NCI-H187 treated with DMSO at 0.1 percent for 48 hours (cell line): ENCODE data around the gene ARHGEF4.

Experiments used
- DNase-seq: peaks from one replicate; lab custom pipeline; 2025; lab: John Stamatoyannopoulos, UW

ARHGEF4 gene

DNA sequence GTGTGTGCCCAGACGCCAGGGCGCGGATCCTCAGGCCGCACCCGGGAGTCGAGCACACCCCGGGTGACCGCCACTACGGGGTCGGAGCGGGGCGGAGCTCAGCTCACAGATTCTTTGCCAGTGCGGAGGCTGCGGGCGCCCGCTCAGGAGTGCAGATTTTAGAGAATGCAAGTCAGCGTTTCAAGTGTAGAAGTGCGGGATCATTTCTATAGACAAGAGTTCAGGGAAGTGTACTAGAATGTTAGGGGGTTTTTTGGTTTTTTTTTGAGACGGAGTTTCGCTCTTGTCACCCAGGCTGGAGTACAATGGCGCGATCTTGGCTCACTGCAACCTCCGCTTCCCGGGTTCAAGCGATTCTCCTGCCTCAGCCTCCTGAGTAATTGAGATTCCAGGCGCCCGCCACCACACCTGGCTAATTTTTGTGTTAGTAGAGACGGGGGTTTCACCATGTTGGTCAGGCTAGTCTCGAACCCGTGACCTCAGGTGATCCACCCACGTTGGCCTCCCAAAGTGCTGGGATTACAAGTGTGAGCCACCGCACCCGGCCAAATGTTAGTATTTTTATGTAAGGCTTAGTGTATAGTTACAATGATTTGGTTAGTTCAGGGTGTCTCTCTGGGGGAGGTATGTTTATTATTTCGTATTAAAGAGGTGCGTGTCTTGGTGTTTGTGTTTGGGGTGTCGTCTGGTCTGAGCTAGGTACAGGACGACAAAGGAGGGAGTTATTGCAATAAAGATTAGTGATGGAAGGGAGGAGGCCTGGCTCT lies 257.2 kb downstream of the ARHGEF4 start:
- no peak for DNase-seq

DNA sequence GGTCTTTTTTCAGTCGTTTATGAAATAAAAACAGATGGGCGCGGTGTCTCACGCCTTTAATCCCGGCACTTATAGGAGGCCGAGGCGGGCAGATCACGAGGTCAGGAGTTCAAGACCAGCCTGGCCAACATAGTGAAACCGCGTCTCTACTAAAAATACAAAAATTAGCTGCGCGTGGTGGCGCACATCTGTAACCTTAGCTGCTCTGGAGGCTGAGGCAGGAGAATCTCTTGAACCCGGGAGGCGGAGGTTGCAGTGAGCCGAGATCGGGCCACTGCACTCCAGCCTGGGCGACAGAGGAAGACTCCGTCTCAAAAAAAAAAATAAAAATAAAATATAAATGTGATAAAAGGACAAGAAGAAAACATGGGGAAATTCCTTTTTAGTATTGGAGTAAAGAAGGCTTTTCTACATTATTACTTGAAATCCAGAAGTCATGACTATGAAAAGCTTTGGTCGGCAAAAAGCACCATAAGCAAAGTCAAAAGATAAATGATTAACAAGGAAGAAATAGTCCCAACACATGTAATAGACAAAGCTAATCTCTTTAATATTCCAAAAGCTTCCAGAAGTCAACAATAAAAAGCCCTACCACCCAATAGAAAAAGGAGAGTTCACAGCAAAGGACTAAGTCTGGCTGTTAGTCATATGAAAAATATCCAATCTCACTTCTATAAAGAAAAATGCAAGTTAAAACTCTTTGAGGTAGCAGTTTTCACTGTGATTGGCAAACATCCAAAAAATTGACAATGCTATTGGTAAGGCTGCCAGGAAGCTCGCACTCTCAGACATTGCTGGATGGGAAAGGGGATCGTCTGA lies 258.0 kb downstream of the ARHGEF4 start:
- DNase-seq, result no peak
